T-helper 2 cell (primary cell): ENCODE results near the gene ADGRG6.

Source experiments
- DNase-seq, 5 experiments: peaks; one replicate each; pipeline versions ENCODE4 v3.0.0 to v3.0.0-alpha.2; 2012 to 2022

Gene ADGRG6

GRCh38 chr6:142378138-142378875 lies 76.5 kb downstream of the ADGRG6 start:
- no peak for DNase-seq

GRCh38 chr6:142380626-142381025 lies 78.8 kb downstream of the ADGRG6 start:
- no peak for DNase-seq

- DNase-seq = no peak
Observed at GRCh38 chr6:142381181-142381580, 79.4 kb downstream of the ADGRG6 start.

- DNase-seq = no peak
Observed at GRCh38 chr6:142381845-142382378, 80.1 kb downstream of the ADGRG6 start.

- DNase-seq = no peak
Observed at GRCh38 chr6:142384519-142385254, 82.9 kb downstream of the ADGRG6 start.

GRCh38 chr6:142385352-142385751 lies 83.5 kb downstream of the ADGRG6 start:
- DNase-seq = no peak

GRCh38 chr6:142386657-142387056 lies 84.8 kb downstream of the ADGRG6 start:
- no peak for DNase-seq

- peak in 1 of 5 experiments; percentile 5 for DNase-seq
Observed at GRCh38 chr6:142387997-142388815, 86.4 kb downstream of the ADGRG6 start.

GRCh38 chr6:142395266-142395665 lies 93.5 kb downstream of the ADGRG6 start:
- DNase-seq = no peak

- DNase-seq = peak in 2 of 5 experiments; percentile 63 to 80
Observed at GRCh38 chr6:142395768-142396231, 94.0 kb downstream of the ADGRG6 start.

GRCh38 chr6:142398353-142398752 lies 96.5 kb downstream of the ADGRG6 start:
- DNase-seq = no peak

- no peak for DNase-seq
Observed at GRCh38 chr6:142399739-142400138, 97.9 kb downstream of the ADGRG6 start.

GRCh38 chr6:142400495-142400894 lies 98.7 kb downstream of the ADGRG6 start:
- DNase-seq = no peak

GRCh38 chr6:142401838-142402237 lies 100.0 kb downstream of the ADGRG6 start:
- no peak for DNase-seq

- no peak for DNase-seq
Observed at GRCh38 chr6:142404751-142405150, 102.9 kb downstream of the ADGRG6 start.

GRCh38 chr6:142406131-142406530 lies 104.3 kb downstream of the ADGRG6 start:
- no peak for DNase-seq

GRCh38 chr6:142407685-142408273 lies 106.0 kb downstream of the ADGRG6 start:
- DNase-seq = no peak

- no peak for DNase-seq
Observed at GRCh38 chr6:142408409-142408808, 106.6 kb downstream of the ADGRG6 start.

GRCh38 chr6:142409794-142410193 lies 108.0 kb downstream of the ADGRG6 start:
- DNase-seq = no peak

- no peak for DNase-seq
Observed at GRCh38 chr6:142411145-142411544, 109.3 kb downstream of the ADGRG6 start.

GRCh38 chr6:142412241-142412640 lies 110.4 kb downstream of the ADGRG6 start:
- no peak for DNase-seq

GRCh38 chr6:142412658-142413057 lies 110.9 kb downstream of the ADGRG6 start:
- no peak for DNase-seq

- no peak for DNase-seq
Observed at GRCh38 chr6:142413111-142413510, 111.3 kb downstream of the ADGRG6 start.
